Coronary artery (tissue), 2 donors: ENCODE measurements around the gene MGAT4B.
"Not testable (repeated sequence)": the region's sequence is repeated elsewhere in the genome, so short reads cannot be mapped to it uniquely, and the experiment has no call there.

ENCODE experiments used
- DNase-seq: peaks from one replicate; pipeline ENCODE4 v3.0.0-alpha.2; 2017; ENCODE audit warnings: low spot score
- H3K27ac ChIP-seq, 2 donors: fragments of 200-600 bp; sonication (generic); one replicate each; pipeline ENCODE4 v1.5.1; 2016 to 2019
- H3K4me3 ChIP-seq: fragments of 200-600 bp; sonication (generic); 2 replicates; pipeline ENCODE4 v1.5.1; 2016; ENCODE audit warnings: mild to moderate bottlenecking, moderate library complexity
- CTCF ChIP-seq: fragments of 200-600 bp; sonication (generic); IDR thresholded peaks from one replicate; pipeline ENCODE4 v1.5.1; 2019; ENCODE audit warnings: antibody characterized with exemption

MGAT4B gene

DNA sequence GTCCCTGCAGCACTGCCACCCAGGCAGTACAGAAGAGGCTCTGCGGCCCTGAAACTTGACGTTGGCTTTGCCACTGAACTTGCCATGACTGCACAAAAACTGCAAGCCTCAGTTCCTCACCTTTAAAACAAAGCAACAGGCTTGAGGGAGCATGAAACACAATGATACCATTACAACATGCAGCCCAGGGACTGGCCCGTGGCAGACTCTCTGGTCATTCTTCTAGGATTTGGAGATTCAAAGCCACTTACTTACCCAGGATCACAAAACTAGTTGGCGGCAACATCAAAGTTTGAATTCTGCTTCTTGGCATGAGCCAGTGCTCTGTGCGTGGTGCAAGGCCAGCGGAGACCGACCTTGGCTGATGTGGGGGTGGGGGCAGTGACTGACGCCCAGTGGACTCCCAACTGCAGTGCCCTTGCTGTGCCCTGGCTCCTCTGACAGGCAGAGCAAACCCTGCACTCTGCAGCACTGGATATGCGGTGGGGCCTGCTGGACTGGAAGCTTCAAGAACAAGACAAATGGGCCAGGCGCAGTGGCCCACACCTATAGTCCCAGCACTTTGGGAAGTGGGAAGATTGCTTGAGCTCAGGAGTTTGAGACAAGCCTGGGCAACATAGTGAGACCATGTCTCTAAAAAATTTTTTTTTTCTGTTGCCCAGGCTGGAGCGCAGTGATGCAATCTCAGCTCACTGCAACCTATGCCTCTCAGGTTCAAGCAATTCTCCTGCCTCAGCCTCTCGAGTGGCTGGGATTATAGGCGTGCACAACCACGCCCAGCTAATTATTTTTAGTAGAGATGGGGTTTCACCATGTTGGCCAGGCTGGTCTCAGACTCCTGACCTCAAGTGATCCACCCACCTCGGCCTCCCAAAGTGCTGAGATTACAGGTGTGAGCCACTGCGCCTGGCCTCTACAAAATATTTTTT, 32.9 kb upstream of the MGAT4B start:
- no peak for TF ChIP-seq CTCF
- no peak for DNase-seq
- Histone ChIP-seq H3K27ac (no peak overlapping the region), H3K4me3 (no peak overlapping the region)

DNA sequence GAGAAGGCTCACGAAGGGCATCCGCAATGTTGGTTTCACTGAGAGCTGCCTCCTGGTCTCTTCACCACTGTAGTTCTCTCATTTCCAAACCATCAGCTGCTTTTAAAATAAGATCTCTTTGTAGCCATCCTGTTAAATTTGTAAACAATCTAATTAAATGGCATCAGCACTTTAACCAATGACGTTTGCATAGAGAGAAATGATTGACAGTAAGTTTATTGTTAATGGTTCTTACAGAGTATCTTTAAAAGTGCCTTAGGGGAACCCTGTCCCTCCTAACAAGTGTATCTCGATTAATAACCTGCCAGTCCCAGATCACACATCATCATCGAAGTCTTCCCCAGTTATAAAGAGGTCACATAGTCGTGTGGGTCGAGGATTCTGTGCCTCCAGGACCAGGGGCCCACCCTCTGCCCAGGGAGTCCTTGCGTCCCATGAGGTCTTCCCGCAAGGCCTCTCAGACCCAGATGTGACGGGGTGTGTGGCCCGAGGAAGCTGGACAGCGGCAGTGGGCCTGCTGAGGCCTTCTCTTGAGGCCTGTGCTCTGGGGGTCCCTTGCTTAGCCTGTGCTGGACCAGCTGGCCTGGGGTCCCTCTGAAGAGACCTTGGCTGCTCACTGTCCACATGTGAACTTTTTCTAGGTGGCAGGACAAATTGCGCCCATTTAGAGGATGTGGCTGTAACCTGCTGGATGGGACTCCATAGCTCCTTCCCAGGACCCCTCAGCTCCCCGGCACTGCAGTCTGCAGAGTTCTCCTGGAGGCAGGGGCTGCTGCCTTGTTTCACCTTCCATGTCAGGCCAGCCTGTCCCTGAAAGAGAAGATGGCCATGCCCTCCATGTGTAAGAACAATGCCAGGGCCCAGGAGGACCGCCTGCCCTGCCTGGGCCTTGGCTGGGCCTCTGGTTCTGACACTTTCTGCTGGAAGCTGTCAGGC, 30.7 kb upstream of the MGAT4B start:
- no peak overlapping the region for H3K27ac ChIP-seq
- no peak for TF ChIP-seq CTCF
- no peak for DNase-seq
- H3K4me3 ChIP-seq = no peak overlapping the region

DNA sequence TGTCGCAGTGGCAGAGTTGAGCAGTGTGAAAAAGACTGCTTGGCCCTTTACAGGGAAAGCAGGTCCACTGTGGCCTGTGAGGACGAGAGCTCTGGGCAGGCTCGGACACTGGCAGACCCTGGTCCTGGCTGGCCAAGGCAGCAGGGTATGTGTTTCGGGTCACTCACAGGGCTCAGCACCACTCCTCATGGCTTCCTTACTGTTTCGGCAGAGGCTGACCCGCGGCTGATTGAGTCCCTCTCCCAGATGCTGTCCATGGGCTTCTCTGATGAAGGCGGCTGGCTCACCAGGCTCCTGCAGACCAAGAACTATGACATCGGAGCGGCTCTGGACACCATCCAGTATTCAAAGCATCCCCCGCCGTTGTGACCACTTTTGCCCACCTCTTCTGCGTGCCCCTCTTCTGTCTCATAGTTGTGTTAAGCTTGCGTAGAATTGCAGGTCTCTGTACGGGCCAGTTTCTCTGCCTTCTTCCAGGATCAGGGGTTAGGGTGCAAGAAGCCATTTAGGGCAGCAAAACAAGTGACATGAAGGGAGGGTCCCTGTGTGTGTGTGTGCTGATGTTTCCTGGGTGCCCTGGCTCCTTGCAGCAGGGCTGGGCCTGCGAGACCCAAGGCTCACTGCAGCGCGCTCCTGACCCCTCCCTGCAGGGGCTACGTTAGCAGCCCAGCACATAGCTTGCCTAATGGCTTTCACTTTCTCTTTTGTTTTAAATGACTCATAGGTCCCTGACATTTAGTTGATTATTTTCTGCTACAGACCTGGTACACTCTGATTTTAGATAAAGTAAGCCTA, 29.8 kb upstream of the MGAT4B start:
- DNase-seq = no peak
- no peak overlapping the region for H3K4me3 ChIP-seq
- no peak overlapping the region for H3K27ac ChIP-seq
- no peak for TF ChIP-seq CTCF

- not testable (repeated sequence) for H3K27ac ChIP-seq, DNase-seq
Measured at GRCh38 chr5:179834871-179835270, 28.2 kb upstream of the MGAT4B start.

GRCh38 chr5:179834120-179834519, 27.5 kb upstream of the MGAT4B start:
- Histone ChIP-seq H3K27ac (peak overlapping the region in 1 of 2 donors; percentile 16), H3K4me3 (no peak overlapping the region)
- TF ChIP-seq CTCF = no peak
- no peak for DNase-seq

More at GRCh38 chr5:179834871-179835270, 28.2 kb upstream of the MGAT4B start:
- not testable (repeated sequence) for H3K4me3 ChIP-seq

DNA sequence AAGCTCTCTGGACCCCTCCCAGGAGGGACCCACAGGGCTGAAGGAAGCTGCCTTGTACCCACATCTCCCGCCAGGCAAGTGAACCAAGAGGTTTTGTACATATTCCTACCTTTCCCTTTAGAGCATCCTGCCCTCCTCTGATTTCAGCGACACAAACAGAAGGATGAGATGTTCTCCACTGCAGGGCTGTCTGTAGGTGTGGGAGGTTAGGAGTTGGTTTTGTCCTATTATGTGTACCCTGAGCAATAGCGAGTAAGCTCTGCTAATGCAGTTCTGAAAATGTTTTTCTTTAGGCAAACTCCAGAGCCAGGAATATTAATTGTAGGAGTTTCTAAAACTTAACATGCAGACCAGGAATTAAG, 27.0 kb upstream of the MGAT4B start:
- no peak overlapping the region for H3K27ac ChIP-seq
- H3K4me3 ChIP-seq = no peak overlapping the region
- TF ChIP-seq CTCF = no peak
- no peak for DNase-seq
